Peyer's patch (tissue), 4 donors: ENCODE measurements around the gene ANXA5.

Source experiments
- CTCF ChIP-seq, 6 experiments: fragments of 450-650 bp in 4 of 6; fragments of 200-600 bp in 2 of 6; sonication (generic) in 1 of 6; IDR thresholded peaks; one replicate each; pipeline ENCODE4 v1.5.1; 2017 to 2019; ENCODE audit warnings: antibody characterized with exemption in 6 of 6, mild to moderate bottlenecking in 3 of 6, moderate library complexity in 1 of 6
- POLR2A ChIP-seq, 2 donors: fragments of 450-650 bp; IDR thresholded peaks; one replicate each; pipeline ENCODE4 v1.5.1; 2017; ENCODE audit warnings: antibody characterized with exemption in 2 of 2, mild to moderate bottlenecking in 2 of 2, moderate library complexity in 2 of 2

- no peak for TF ChIP-seq POLR2A (IDR thresholded peaks at IDR 0.05)
- TF ChIP-seq CTCF (IDR thresholded peaks at IDR 0.05): no peak
Measured at GRCh38 chr4:121741751-121742150, 45.0 kb upstream of the ANXA5 start.
